HepG2 (cell line): Measurements from ENCODE around the gene DACT2. TPM values are rescaled to one million over a fixed set of nuclear protein-coding genes. Genes with fewer than 3 reads are reported as not detected.
A peak's percentile ranks its signal among the peaks of the same experiment; 100 is the strongest.

Experiments used
- FOSL2 ChIP-seq: sonication (generic); formaldehyde crosslinking; IDR thresholded peaks from 2 replicates; pipeline ENCODE4 v1.4.0; 2020; ENCODE audit warnings: missing genetic modification reagents
- FOXO1 ChIP-seq: sonication (generic); formaldehyde crosslinking; IDR thresholded peaks from 2 replicates; pipeline ENCODE4 v1.4.0; 2020; ENCODE audit warnings: missing genetic modification reagents
- GATAD2A ChIP-seq: IDR thresholded peaks from 2 replicates; pipeline ENCODE4 v1.6.1; 2016
- MAFK ChIP-seq, 2 experiments: IDR thresholded peaks in 1 of 2; conservative IDR thresholded peaks in 1 of 2; 2 replicates each; pipeline ENCODE4 v1.6.1; 2011; ENCODE audit warnings: improper control_type of control experiment in 2 of 2, low read length in 2 of 2
- MATR3 ChIP-seq: sonication (generic); formaldehyde crosslinking; IDR thresholded peaks from 2 replicates; pipeline ENCODE4 v1.4.0; 2020; ENCODE audit warnings: missing genetic modification reagents
- RARA ChIP-seq: IDR thresholded peaks from 2 replicates; pipeline ENCODE4 v1.6.1; 2016; ENCODE audit warnings: missing genetic modification reagents, missing compliant biosample characterization
- UBTF ChIP-seq: sonication (generic); formaldehyde crosslinking; IDR thresholded peaks from 2 replicates; pipeline ENCODE4 v1.4.0; 2020; ENCODE audit warnings: mild to moderate bottlenecking, missing genetic modification reagents
- ZGPAT ChIP-seq: IDR thresholded peaks from 2 replicates; pipeline ENCODE4 v1.6.1; 2016; ENCODE audit warnings: mild to moderate bottlenecking
- ZNF18 ChIP-seq: sonication (generic); formaldehyde crosslinking; IDR thresholded peaks from 2 replicates; pipeline ENCODE4 v1.8.0; 2022; ENCODE audit warnings: mild to moderate bottlenecking, missing genetic modification reagents; ENCODE audit not compliant: insufficient replicate concordance
- ZNF362 ChIP-seq: sonication (generic); formaldehyde crosslinking; IDR thresholded peaks from 2 replicates; pipeline ENCODE4 v1.4.0; 2020; ENCODE audit warnings: missing genetic modification reagents, mild to moderate bottlenecking, borderline replicate concordance
- ZNF777 ChIP-seq: sonication (generic); formaldehyde crosslinking; IDR thresholded peaks from 2 replicates; pipeline ENCODE4 v1.4.0; 2020; ENCODE audit warnings: missing genetic modification reagents
- ZNF784 ChIP-seq: sonication (generic); formaldehyde crosslinking; IDR thresholded peaks from 2 replicates; pipeline ENCODE4 v1.5.1; 2020; ENCODE audit warnings: missing genetic modification reagents, mild to moderate bottlenecking, borderline replicate concordance
- ZNF891 ChIP-seq: sonication (generic); formaldehyde crosslinking; IDR thresholded peaks from 2 replicates; pipeline ENCODE4 v1.5.0; 2020; ENCODE audit warnings: mild to moderate bottlenecking, missing genetic modification reagents
- polyA plus RNA-seq, 8 experiments: library from polyadenylated mRNA; depleted of rRNA in 3 of 8; stranded (reverse) in 7 of 8; unstranded in 1 of 8; fragments of >200 nt; fragmentation: Illumina TruSeq in 4 of 8; extraction: Trizol in 4 of 8; gene quantifications; 2 replicates each; pipeline versions ENCODE4 v1.2.1 to v1.2.3, GENCODE V29; 2011 to 2016; ENCODE audit warnings: low read depth in 4 of 8, missing spikeins in 1 of 8, mixed read lengths in 1 of 8; ENCODE audit not compliant: insufficient read depth in 1 of 8
- total RNA-seq, 5 experiments: library from RNA; depleted of rRNA; stranded (reverse); fragments of >200 nt; fragmentation: Illumina TruSeq; extraction: Trizol; gene quantifications; 2 replicates each; pipeline ENCODE4 v1.2.3, GENCODE V29; 2016; ENCODE audit warnings: low read depth in 1 of 5

The DACT2 gene
- total and polyA plus RNA-seq, 2 of the 13 experiments (the other 11 are each of a cell fraction or from before 2014, with no cell fraction given): 0.15 TPM; not detected in 1

GRCh38 chr6:168286116-168286515, 33.5 kb downstream of the DACT2 start (continued):
- TF ChIP-seq ZNF18 (CRISPR knock-in tag) (peak; percentile 35), ZGPAT (0 out of 2 replicates have a peak, but pooled peaks have one; percentile 28), MATR3 (CRISPR knock-in tag) (no peak), FOXO1 (CRISPR knock-in tag) (no peak), ZNF784 (CRISPR knock-in tag) (no peak), UBTF (CRISPR knock-in tag) (peak; percentile 45), ZNF777 (CRISPR knock-in tag) (no peak), ZNF891 (CRISPR knock-in tag) (peak; percentile 46; the same call in 1 of the 2 replicates), MAFK (conservative IDR thresholded peaks at IDR 0.05 in 1 of 2, IDR thresholded peaks at IDR 0.05 in 1 of 2; ENCODE audit: low read length in 2 of 2) (peak; percentile 18; a peak in 1 of 4 replicates), GATAD2A (CRISPR knock-in tag) (peak; percentile 43; the same call in 1 of the 2 replicates), RARA (CRISPR knock-in tag) (peak; percentile 37; the same call in 1 of the 2 replicates), FOSL2 (CRISPR knock-in tag) (peak; percentile 75), ZNF362 (CRISPR knock-in tag) (no peak)
- TF ChIP-seq, all 625 proteins: peak for 17
